Kidney (tissue), 14 donors: Measurements from ENCODE around the gene MX2. TPM values are rescaled to one million over a fixed set of nuclear protein-coding genes. Genes with fewer than 3 reads are reported as not detected.

ENCODE experiments used
- DNase-seq, 5 donors: peaks; one replicate each; pipeline ENCODE4 v3.0.0-alpha.2; 2013 to 2020
- FAIRE-seq: peaks from 2 replicates; lab custom pipeline; 2012; peaks lifted over from hg19 to GRCh38; lab: Jason Lieb, UNC
- H3K27ac ChIP-seq, 2 donors: one replicate each; pipeline ENCODE4 v1.7.0; 2013; ENCODE audit warnings: low read depth in 2 of 2, low read length in 2 of 2, inconsistent platforms in 1 of 2
- H3K27me3 ChIP-seq: one replicate; pipeline ENCODE4 v1.7.1; 2013; ENCODE audit warnings: low read length, inconsistent platforms; ENCODE audit not compliant: control insufficient read depth, insufficient read depth
- H3K36me3 ChIP-seq, 3 donors: one replicate each; pipeline versions ENCODE4 v1.7.0 to v1.7.1; 2013; ENCODE audit warnings: low read length in 3 of 3, control low read depth in 1 of 3, inconsistent platforms in 1 of 3; ENCODE audit not compliant: insufficient read depth in 3 of 3, control insufficient read depth in 2 of 3
- H3K4me1 ChIP-seq, 3 donors: one replicate each; pipeline versions ENCODE4 v1.7.0 to v1.7.1; 2013; ENCODE audit warnings: low read length in 3 of 3, inconsistent platforms in 1 of 3, low read depth in 1 of 3; ENCODE audit not compliant: control insufficient read depth in 2 of 3, insufficient read depth in 2 of 3
- H3K4me3 ChIP-seq, 3 donors: one replicate each; pipeline versions ENCODE4 v1.7.0 to v1.8.1; 2013; ENCODE audit warnings: low read length in 3 of 3, control low read depth in 1 of 3, inconsistent platforms in 1 of 3
- H3K9ac ChIP-seq, 3 donors: one replicate each; pipeline versions ENCODE4 v1.7.0 to v1.7.1; 2013; ENCODE audit warnings: low read length in 3 of 3, control low read depth in 1 of 3, inconsistent platforms in 1 of 3
- H3K9me3 ChIP-seq, 3 donors: one replicate each; pipeline versions ENCODE4 v1.7.0 to v1.7.1; 2013; ENCODE audit warnings: low read length in 3 of 3, control low read depth in 1 of 3, inconsistent platforms in 1 of 3; ENCODE audit not compliant: control insufficient read depth in 2 of 3, insufficient read depth in 1 of 3
- CTCF ChIP-seq: IDR thresholded peaks from 3 replicates; pipeline ENCODE4 v1.5.1; 2012; ENCODE audit warnings: mild to moderate bottlenecking, moderate library complexity, borderline replicate concordance; ENCODE audit not compliant: insufficient read depth; ENCODE audit errors: extremely low read depth
- intact Hi-C: fragments of 100-400 bp; cut with DNase I; formaldehyde crosslinking; loops from one replicate; pipeline ENCODE4 v1.11.1; 2022
- polyA plus RNA-seq: library from polyadenylated mRNA; stranded (reverse); fragments of 350-450 nt; fragmentation: Illumina TruSeq; extraction: RNeasy Lipid Tissue Mini Kit (QIAGEN cat#74804); gene quantifications from one replicate; pipeline ENCODE4 v1.2.3, GENCODE V29; 2014; ENCODE audit warnings: low read depth, low replicate concordance; ENCODE audit not compliant: insufficient read depth
- total RNA-seq: library from RNA; stranded (reverse); fragmentation: NEBNext Ultra II Directional; extraction: Animal tissue kit (Norgen Biotek cat#: 25700); gene quantifications from one replicate; pipeline ENCODE4 v1.2.1, GENCODE V29; 2021
- donor health status: control.
- donor health status: control.
- donor health status: control.
- donor health status: control.
- donor health status: control.
- donor health status: DM: yes; HTN: yes; CAD: no.
- donor health status: Normal renal cell carcinoma (clear cell type).

MX2 gene
- total and polyA plus RNA-seq, 2 donors from 2014 or later = 4.3 to 11.7 TPM

GRCh38 chr21:41318218-41318617 is 43.6 kb upstream of the MX2 start:
- intact Hi-C loops = no loop called here
- DNase-seq = no peak
- Histone ChIP-seq H3K36me3 (no peaks in the 10 kb centered on the region), H3K9ac (no peak overlapping the region), H3K4me3 (no peak overlapping the region), H3K9me3 (no peaks in the 10 kb centered on the region), H3K27ac (no peak overlapping the region), H3K4me1 (no peaks in the 10 kb centered on the region), H3K27me3 (no peaks in the 10 kb centered on the region)
- FAIRE-seq = no peak
- TF ChIP-seq CTCF = no peak

DNA sequence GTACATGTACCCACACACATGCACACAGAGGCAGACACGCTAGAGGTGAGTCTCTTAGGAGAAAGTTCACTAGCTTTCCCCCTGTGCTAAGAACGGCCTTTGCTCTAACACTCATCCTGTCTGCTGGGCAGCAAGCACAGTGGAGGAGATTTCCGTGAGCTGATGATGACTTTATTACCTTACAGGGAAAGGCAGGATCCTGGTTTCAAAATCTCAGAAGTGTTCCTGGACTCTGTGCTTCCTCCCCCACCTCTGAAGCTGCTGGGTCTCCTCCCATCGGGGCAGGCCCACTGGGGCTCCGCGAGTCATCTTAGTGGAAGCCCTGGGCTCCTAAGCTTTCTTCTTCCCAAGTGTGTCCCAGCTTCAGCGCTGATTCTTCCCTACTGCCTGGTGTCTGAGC is 42.6 kb upstream of the MX2 start:
- intact Hi-C loops = no loop called here
- no peak for DNase-seq
- no peaks in the 10 kb centered on the region for H3K4me1 ChIP-seq
- H3K9ac ChIP-seq = no peak overlapping the region
- FAIRE-seq = no peak
- no peak overlapping the region for H3K27ac ChIP-seq
- H3K9me3 ChIP-seq = no peaks in the 10 kb centered on the region
- TF ChIP-seq CTCF = no peak
- no peaks in the 10 kb centered on the region for H3K36me3 ChIP-seq
- no peak overlapping the region for H3K4me3 ChIP-seq
- H3K27me3 ChIP-seq = no peaks in the 10 kb centered on the region

GRCh38 chr21:41321211-41321907 is 40.5 kb upstream of the MX2 start:
- TF ChIP-seq CTCF = no peak
- Histone ChIP-seq H3K9me3 (no peaks in the 10 kb centered on the region), H3K4me1 (no peaks in the 10 kb centered on the region), H3K4me3 (no peak overlapping the region), H3K27me3 (no peaks in the 10 kb centered on the region), H3K27ac (no peak overlapping the region), H3K9ac (no peak overlapping the region), H3K36me3 (no peaks in the 10 kb centered on the region)
- FAIRE-seq (no peak), DNase-seq (no peak)
- intact Hi-C loops = no loop called here
